GM20431 (cell line): ENCODE measurements around the gene SCP2.
"Not testable (repeated sequence)": the region's sequence is repeated elsewhere in the genome, so short reads cannot be mapped to it uniquely, and the experiment has no call there.

Source experiments
- in situ Hi-C: fragments of 300-500 bp; cut with MseI, MboI; formaldehyde crosslinking; loops from one replicate; pipeline ENCODE4 v1.15.0; 2020; ENCODE audit warnings: low sequenced_read_pairs; ENCODE audit not compliant: unreplicated experiment

SCP2 gene

GRCh38 chr1:52963101-52963500, 36.0 kb downstream of the SCP2 start:
- in situ Hi-C loops = no loop called here

GRCh38 chr1:52967666-52968065, 40.6 kb downstream of the SCP2 start:
- in situ Hi-C loops = no loop called here

GRCh38 chr1:52969234-52969633, 42.2 kb downstream of the SCP2 start:
- in situ Hi-C loops = not testable (repeated sequence)

GRCh38 chr1:52970149-52970548, 43.1 kb downstream of the SCP2 start:
- in situ Hi-C loops = no loop called here

- in situ Hi-C loops = no loop called here
Measured at GRCh38 chr1:52973841-52974240, 46.8 kb downstream of the SCP2 start.

GRCh38 chr1:52976183-52977035, 49.3 kb downstream of the SCP2 start:
- in situ Hi-C loops = no loop called here

DNA sequence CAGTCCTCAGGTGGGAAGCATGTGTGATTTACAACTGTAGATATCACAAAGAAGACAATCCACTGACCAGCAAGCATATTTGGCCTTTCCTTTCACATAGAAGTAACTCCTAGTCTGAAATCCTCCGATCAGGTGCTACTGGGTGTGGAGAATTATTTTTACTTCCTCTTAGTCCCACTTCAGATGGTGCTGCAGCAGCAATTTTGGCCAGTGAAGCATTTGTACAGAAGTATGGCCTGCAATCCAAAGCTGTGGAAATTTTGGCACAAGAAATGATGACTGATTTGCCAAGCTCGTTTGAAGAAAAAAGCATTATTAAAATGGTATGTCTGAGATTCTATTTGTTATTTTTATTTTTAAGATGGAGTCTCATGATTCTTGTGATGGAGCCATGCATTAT, 51.0 kb downstream of the SCP2 start:
- in situ Hi-C loops = no loop called here

- in situ Hi-C loops = not testable (repeated sequence)
Measured at GRCh38 chr1:52992733-52993132, 65.7 kb downstream of the SCP2 start.

DNA sequence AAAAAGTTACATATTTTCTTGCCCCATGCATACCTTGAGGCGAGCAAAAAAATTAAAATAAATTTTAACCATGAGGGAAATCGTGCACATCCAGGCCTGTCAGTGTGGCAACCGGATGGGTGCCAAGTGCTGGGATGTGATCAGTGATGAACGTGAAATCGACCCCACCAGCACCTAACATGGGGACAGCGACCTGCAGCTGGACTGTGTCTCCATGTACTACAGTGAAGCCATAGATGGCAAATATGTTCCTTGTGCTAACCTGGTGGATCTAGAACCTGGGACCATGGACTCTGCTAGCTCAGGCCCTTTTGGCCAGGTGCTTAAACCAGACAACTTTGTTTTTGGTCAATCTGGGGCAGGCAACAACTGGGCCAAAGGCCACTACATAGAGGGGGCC, 67.6 kb downstream of the SCP2 start:
- in situ Hi-C loops = no loop called here

- in situ Hi-C loops = no loop called here
Measured at GRCh38 chr1:52996653-52997052, 69.6 kb downstream of the SCP2 start.

DNA sequence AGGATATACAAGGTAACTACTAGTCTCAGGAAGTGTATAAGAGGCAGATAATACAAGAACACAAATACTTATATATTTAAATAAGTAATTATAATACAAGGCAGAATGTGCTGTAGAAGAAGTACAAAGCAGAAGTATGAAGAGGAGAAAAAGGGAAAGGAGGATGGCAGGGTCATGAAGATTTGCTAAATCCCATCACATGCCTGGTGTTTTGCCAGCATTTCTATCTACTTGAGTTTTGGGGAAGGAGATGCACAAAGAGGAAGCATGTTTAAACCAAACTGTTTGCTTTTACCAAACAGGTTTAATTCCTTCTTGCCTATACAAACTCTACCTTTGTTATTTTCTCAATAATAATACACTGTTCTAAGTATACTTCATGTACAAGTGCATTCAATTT, 74.1 kb downstream of the SCP2 start:
- in situ Hi-C loops = no loop called here

DNA sequence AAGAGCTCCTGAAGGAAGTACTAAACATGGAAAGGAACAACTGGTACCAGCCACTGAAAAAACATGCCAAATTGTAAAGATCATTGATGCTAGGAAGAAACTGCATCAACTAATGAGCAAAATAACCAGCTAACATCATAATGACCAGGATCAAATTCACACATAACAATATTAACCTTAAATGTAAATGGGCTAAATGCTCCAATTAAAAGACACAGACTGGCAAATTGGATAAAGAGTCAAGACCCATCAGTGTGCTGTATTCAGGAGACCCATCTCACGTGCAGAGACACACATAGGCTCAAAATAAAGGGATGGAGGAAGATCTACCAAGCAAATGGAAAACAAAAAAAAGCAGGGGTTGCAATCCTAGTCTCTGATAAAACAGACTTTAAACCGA, 79.5 kb downstream of the SCP2 start:
- in situ Hi-C loops = not testable (repeated sequence)

- in situ Hi-C loops = not testable (repeated sequence)
Measured at GRCh38 chr1:53010247-53010646, 83.2 kb downstream of the SCP2 start.

- in situ Hi-C loops = no loop called here
Measured at GRCh38 chr1:53011175-53011574, 84.1 kb downstream of the SCP2 start.

DNA sequence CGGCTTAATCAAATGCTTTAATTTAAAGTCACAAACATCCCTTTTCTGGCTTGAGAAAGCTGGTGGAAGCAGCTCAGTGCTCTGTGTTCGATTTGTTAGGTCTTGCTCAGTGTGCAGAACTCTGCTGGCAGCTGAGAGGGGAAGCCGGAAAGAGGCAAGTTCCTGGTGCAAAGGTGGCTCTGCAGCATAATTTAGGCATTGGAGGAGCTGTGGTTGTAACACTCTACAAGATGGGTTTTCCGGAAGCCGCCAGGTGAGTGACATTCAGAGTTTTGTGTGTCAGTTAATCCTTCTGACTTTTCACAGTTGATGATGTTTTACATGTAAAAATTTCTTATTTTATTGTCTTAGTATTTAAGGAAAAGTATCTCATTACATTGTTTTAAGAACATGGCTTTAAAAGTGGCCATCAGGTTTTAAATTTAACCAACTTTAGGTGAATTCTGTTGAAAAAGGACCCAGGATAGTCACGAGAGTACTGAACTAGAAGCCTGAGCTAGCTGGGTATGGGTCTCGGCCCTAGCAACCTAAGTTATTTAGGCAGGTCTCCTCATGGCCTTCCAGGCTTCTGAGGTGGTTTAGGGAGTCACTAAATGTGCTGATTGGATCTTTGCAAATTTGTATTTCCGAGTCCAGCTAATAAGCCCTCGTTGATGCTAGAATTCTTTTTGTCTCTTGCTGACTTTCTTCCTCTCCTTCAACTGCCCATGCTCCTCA, 87.9 kb downstream of the SCP2 start:
- in situ Hi-C loops = no loop called here

GRCh38 chr1:53015508-53015860, 88.4 kb downstream of the SCP2 start:
- in situ Hi-C loops = no loop called here

GRCh38 chr1:53016705-53017104, 89.6 kb downstream of the SCP2 start:
- in situ Hi-C loops = no loop called here

- in situ Hi-C loops = no loop called here
Measured at GRCh38 chr1:53020588-53020987, 93.5 kb downstream of the SCP2 start.

DNA sequence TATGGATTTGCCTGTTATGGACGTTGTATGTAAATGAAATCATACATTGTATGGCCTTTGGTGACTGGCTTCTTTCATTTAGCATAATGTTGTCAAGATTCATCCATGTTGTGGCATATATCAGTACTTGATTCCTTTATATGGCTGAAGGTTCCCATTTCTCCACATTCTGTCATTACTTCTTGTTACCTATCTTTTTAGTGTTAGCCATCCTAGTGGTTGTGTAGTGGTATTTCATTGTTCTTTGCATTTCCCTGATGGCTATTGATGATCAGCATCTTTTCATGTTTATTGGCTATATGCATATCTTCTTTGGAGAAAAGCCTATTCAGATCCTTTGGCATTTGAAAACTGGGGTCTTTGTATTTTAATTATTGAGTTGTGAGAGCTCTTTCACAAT, 95.1 kb downstream of the SCP2 start:
- in situ Hi-C loops = no loop called here

GRCh38 chr1:53023546-53023945, 96.5 kb downstream of the SCP2 start:
- in situ Hi-C loops = no loop called here

DNA sequence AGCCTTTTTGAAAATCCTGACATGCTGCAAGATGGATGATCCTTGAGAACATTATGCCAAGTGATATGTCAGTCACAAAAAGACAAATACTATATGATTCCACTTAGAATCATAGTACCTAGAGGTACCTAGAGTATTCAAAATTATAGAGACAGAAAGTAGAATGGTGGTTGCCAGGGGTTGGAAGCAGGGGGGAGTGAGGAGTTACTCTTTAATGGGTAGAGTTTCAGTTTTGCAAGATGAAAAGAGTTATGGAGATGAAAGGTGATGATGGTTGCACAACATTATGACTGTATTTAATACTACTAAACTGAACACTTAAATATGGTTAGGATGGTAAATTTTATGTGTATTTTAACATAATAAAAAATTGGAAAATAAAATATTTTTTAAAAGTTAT, 97.0 kb downstream of the SCP2 start:
- in situ Hi-C loops = no loop called here
